ENCODE data around the gene RHOC. TPM values are rescaled to one million over a fixed set of nuclear protein-coding genes. Genes with fewer than 3 reads are reported as not detected.

Gene RHOC
- total RNA-seq, 1 experiment from 2014 or later = 128 TPM

GRCh38 chr1:112694363-112694929, 12.5 kb downstream of the RHOC start:
- Mint-ChIP-seq H3K4me1 (ENCODE audit: low read depth, unreplicated experiment) (peaks cover 10% of the 10 kb centered on the region), H3K27me3 (ENCODE audit: insufficient read depth, unreplicated experiment) (no peaks in the 10 kb centered on the region), H3K27ac (ENCODE audit: unreplicated experiment) (no peak overlapping the region), H3K36me3 (ENCODE audit: insufficient read depth, unreplicated experiment) (peaks cover 60% of the 10 kb centered on the region), H3K9me3 (ENCODE audit: unreplicated experiment) (no peaks in the 10 kb centered on the region), H3K4me3 (ENCODE audit: unreplicated experiment) (no peak overlapping the region)
- H3K4me3 ChIP-seq (ENCODE audit: low read depth, low read length) = no peak overlapping the region
- peaks cover 1% of the 10 kb centered on the region; the same call in 1 of the 2 replicates for H3K36me3 ChIP-seq (ENCODE audit: control insufficient read depth, insufficient read depth, low read length)
- no peak for DNase-seq
- no peaks in the 10 kb centered on the region for H3K27me3 ChIP-seq (replicated peaks; ENCODE audit: control insufficient read depth, insufficient read depth, low read length)
- intact Hi-C loops (cut with micrococcal nuclease; ENCODE audit: unreplicated experiment) = no loop called here
- H3K4me1 ChIP-seq = peaks cover 19% of the 10 kb centered on the region
- ChIA-PET CTCF (interaction anchor here (0.6 kb wide), 1 partner anchor 10 kb away, joined by 3 read pairs; no protein-coding TSS in a partner anchor), POLR2A (no interaction called here)
- no peak for TF ChIP-seq CTCF (IDR thresholded peaks at IDR 0.05; ENCODE audit: insufficient read depth in 1 of 2, low read depth in 1 of 2, low read length in 1 of 2, severe bottlenecking in 1 of 2, unreplicated experiment in 1 of 2)
- H3K9me3 ChIP-seq = no peaks in the 10 kb centered on the region
- no TSS peak for BruUV-seq (replicated peaks)

GRCh38 chr1:112693821-112694220, 13.1 kb downstream of the RHOC start:
- H3K9me3 Mint-ChIP-seq (ENCODE audit: unreplicated experiment) = no peaks in the 10 kb centered on the region
- H3K27me3 Mint-ChIP-seq (ENCODE audit: insufficient read depth, unreplicated experiment) = no peaks in the 10 kb centered on the region
- intact Hi-C loops (cut with micrococcal nuclease; ENCODE audit: unreplicated experiment) = no loop called here
- no peak for TF ChIP-seq CTCF (IDR thresholded peaks at IDR 0.05; ENCODE audit: insufficient read depth in 1 of 2, low read depth in 1 of 2, low read length in 1 of 2, severe bottlenecking in 1 of 2, unreplicated experiment in 1 of 2)
- no peak overlapping the region for H3K27ac Mint-ChIP-seq (ENCODE audit: unreplicated experiment)
- peaks cover 16% of the 10 kb centered on the region for H3K4me1 ChIP-seq
- ChIA-PET POLR2A (no interaction called here), CTCF (interaction anchor here (0.6 kb wide), 1 partner anchor 10 kb away, joined by 3 read pairs; no protein-coding TSS in a partner anchor)
- no peak overlapping the region for H3K4me3 Mint-ChIP-seq (ENCODE audit: unreplicated experiment)
- no peak for DNase-seq
- peaks cover 53% of the 10 kb centered on the region for H3K36me3 Mint-ChIP-seq (ENCODE audit: insufficient read depth, unreplicated experiment)
- H3K36me3 ChIP-seq (ENCODE audit: control insufficient read depth, insufficient read depth, low read length) = peaks cover 1% of the 10 kb centered on the region; the same call in 1 of the 2 replicates
- no peaks in the 10 kb centered on the region for H3K27me3 ChIP-seq (replicated peaks; ENCODE audit: control insufficient read depth, insufficient read depth, low read length)
- H3K4me1 Mint-ChIP-seq (ENCODE audit: low read depth, unreplicated experiment) = peaks cover 4% of the 10 kb centered on the region
- H3K9me3 ChIP-seq = no peaks in the 10 kb centered on the region
- BruUV-seq (replicated peaks) = no TSS peak
- no peak overlapping the region for H3K4me3 ChIP-seq (ENCODE audit: low read depth, low read length)

- no peak for DNase-seq
- Mint-ChIP-seq H3K9me3 (ENCODE audit: unreplicated experiment) (no peaks in the 10 kb centered on the region), H3K27ac (ENCODE audit: unreplicated experiment) (no peak overlapping the region), H3K27me3 (ENCODE audit: insufficient read depth, unreplicated experiment) (no peaks in the 10 kb centered on the region), H3K4me3 (ENCODE audit: unreplicated experiment) (no peak overlapping the region), H3K36me3 (ENCODE audit: insufficient read depth, unreplicated experiment) (peaks cover 47% of the 10 kb centered on the region), H3K4me1 (ENCODE audit: low read depth, unreplicated experiment) (no peaks in the 10 kb centered on the region)
- BruUV-seq (replicated peaks) = no TSS peak
- Histone ChIP-seq H3K36me3 (ENCODE audit: control insufficient read depth, insufficient read depth, low read length) (no peaks in the 10 kb centered on the region; the same call in 1 of the 2 replicates), H3K9me3 (no peaks in the 10 kb centered on the region), H3K4me1 (peaks cover 6% of the 10 kb centered on the region), H3K27me3 (replicated peaks; ENCODE audit: control insufficient read depth, insufficient read depth, low read length) (no peaks in the 10 kb centered on the region), H3K4me3 (ENCODE audit: low read depth, low read length) (no peak overlapping the region)
- TF ChIP-seq CTCF (IDR thresholded peaks at IDR 0.05; ENCODE audit: insufficient read depth in 1 of 2, low read depth in 1 of 2, low read length in 1 of 2, severe bottlenecking in 1 of 2, unreplicated experiment in 1 of 2) = no peak
- POLR2A ChIA-PET = no interaction called here
- CTCF ChIA-PET = no interaction called here
- intact Hi-C loops (cut with micrococcal nuclease; ENCODE audit: unreplicated experiment) = no loop called here
These were observed 14.2 kb downstream of the RHOC start for GRCh38 chr1:112692681-112693080.
